B cell (primary cell): ENCODE measurements around the gene HSP90AB1. TPM values are rescaled to one million over a fixed set of nuclear protein-coding genes. Genes with fewer than 3 reads are reported as not detected.

Experiments used
- ATAC-seq: fragments of 200-7000 bp; cut with Tn5 transposase; one replicate; pipeline ENCODE4 v1.10.0; 2021; ENCODE audit warnings: low read depth, mild to moderate bottlenecking, moderate number of reproducible peaks, moderate library complexity
- CTCF ChIA-PET: fragments of 350-600 bp; sonication (Branson Sonifier 250); formaldehyde crosslinking; loops from one replicate; lab custom pipeline; 2021; ENCODE audit warnings: antibody characterized with exemption, inconsistent platforms; lab: Charles Lee
- POLR2A ChIA-PET: fragments of 350-600 bp; sonication (Branson Sonifier 250); formaldehyde crosslinking; loops from one replicate; lab custom pipeline; 2021; ENCODE audit warnings: antibody characterized with exemption; lab: Charles Lee
- DNase-seq: peaks from one replicate; pipeline ENCODE4 v3.0.0; 2013
- H2AFZ ChIP-seq: 2 replicates; pipeline ENCODE4 v1.6.1; 2012; ENCODE audit warnings: mild to moderate bottlenecking, low read depth, low read length; ENCODE audit not compliant: insufficient read depth, poor library complexity, severe bottlenecking
- H3K27ac ChIP-seq, 2 donors: 1 replicate in 1 of 2; 2 replicates in 1 of 2; pipeline ENCODE4 v1.5.1; 2012 to 2013; ENCODE audit warnings: low read length in 2 of 2, mild to moderate bottlenecking in 2 of 2, moderate library complexity in 1 of 2
- H3K27me3 ChIP-seq, 4 experiments: fragments of 200-600 bp in 1 of 4; sonication (generic) in 1 of 4; replicated peaks in 1 of 4; 1 replicate in 2 of 4; 2 replicates in 2 of 4; pipeline versions ENCODE4 v1.6.1 to v1.7.0; 2013 to 2016; ENCODE audit warnings: low read length in 3 of 4, mild to moderate bottlenecking in 2 of 4, mixed read lengths in 1 of 4, moderate library complexity in 1 of 4; ENCODE audit not compliant: insufficient read depth in 4 of 4, control insufficient read depth in 3 of 4; ENCODE audit errors: control extremely low read depth in 1 of 4
- H3K36me3 ChIP-seq, 2 experiments: replicated peaks in 1 of 2; 1 replicate in 1 of 2; 2 replicates in 1 of 2; pipeline versions ENCODE4 v1.6.1 to v1.7.1; 2013; ENCODE audit warnings: low read length in 1 of 2; ENCODE audit not compliant: insufficient read depth in 2 of 2, control insufficient read depth in 1 of 2; ENCODE audit errors: control extremely low read depth in 1 of 2, extremely low read depth in 1 of 2
- H3K4me1 ChIP-seq, 2 donors: fragments of 200-600 bp in 1 of 2; sonication (generic) in 1 of 2; 1 replicate in 1 of 2; 2 replicates in 1 of 2; pipeline versions ENCODE4 v1.5.1 to v1.6.1; 2013 to 2017; ENCODE audit warnings: low read length in 2 of 2; ENCODE audit not compliant: control insufficient read depth in 2 of 2, insufficient read depth in 2 of 2
- H3K4me2 ChIP-seq: replicated peaks from 2 replicates; pipeline ENCODE3; 2012; ENCODE audit warnings: mild to moderate bottlenecking, low read depth, low read length; ENCODE audit not compliant: poor library complexity, severe bottlenecking
- H3K4me3 ChIP-seq, 5 experiments: fragments of 200-600 bp in 1 of 5; sonication (generic) in 1 of 5; 1 replicate in 3 of 5; 2 replicates in 2 of 5; pipeline versions ENCODE4 v1.5.1 to v1.7.0; 2011 to 2016; ENCODE audit warnings: low read length in 4 of 5, mild to moderate bottlenecking in 4 of 5, low read depth in 2 of 5, control low read depth in 1 of 5, moderate library complexity in 1 of 5; ENCODE audit not compliant: insufficient read depth in 1 of 5; ENCODE audit errors: control extremely low read depth in 1 of 5, extremely low read depth in 1 of 5
- H3K79me2 ChIP-seq: fragments of 200-600 bp; sonication (generic); one replicate; pipeline ENCODE4 v1.6.0; 2016; ENCODE audit warnings: low read length; ENCODE audit not compliant: control insufficient read depth, insufficient read depth
- H3K9ac ChIP-seq: fragments of 200-600 bp; sonication (generic); 2 replicates; pipeline ENCODE4 v1.6.1; 2017; ENCODE audit warnings: mild to moderate bottlenecking, low read length, moderate library complexity
- H3K9me3 ChIP-seq, 3 donors: one replicate each; pipeline versions ENCODE4 v1.6.1 to v1.7.1; 2013; ENCODE audit warnings: low read length in 2 of 3; ENCODE audit not compliant: control insufficient read depth in 2 of 3, insufficient read depth in 1 of 3; ENCODE audit errors: control extremely low read depth in 1 of 3
- H4K20me1 ChIP-seq: 2 replicates; pipeline ENCODE4 v1.6.0; 2012; ENCODE audit warnings: mild to moderate bottlenecking, low read length; ENCODE audit not compliant: insufficient read depth, control insufficient read depth, poor library complexity, severe bottlenecking
- H3K27ac Mint-ChIP-seq: one replicate; pipeline ENCODE4 v1.8.0; 2021; ENCODE audit warnings: mixed read lengths
- H3K27me3 Mint-ChIP-seq: one replicate; pipeline ENCODE4 v1.8.0; 2021; ENCODE audit warnings: mixed read lengths
- H3K4me1 Mint-ChIP-seq: one replicate; pipeline ENCODE4 v1.8.0; 2021; ENCODE audit warnings: mixed read lengths
- H3K4me3 Mint-ChIP-seq: one replicate; pipeline ENCODE4 v1.8.0; 2021; ENCODE audit warnings: mixed read lengths
- H3K9me3 Mint-ChIP-seq: one replicate; pipeline ENCODE4 v1.8.0; 2022; ENCODE audit warnings: mixed read lengths; ENCODE audit not compliant: insufficient read depth
- CTCF ChIP-seq: fragments of 200-600 bp; IDR thresholded peaks from one replicate; pipeline ENCODE4 v1.8.0; 2022; ENCODE audit warnings: antibody characterized with exemption, mild to moderate bottlenecking
- EZH2 ChIP-seq: IDR thresholded peaks from 2 replicates; pipeline ENCODE4 v1.6.1; 2012; ENCODE audit warnings: borderline replicate concordance, low read depth, mild to moderate bottlenecking, moderate library complexity, low read length; ENCODE audit not compliant: insufficient read depth, poor library complexity, severe bottlenecking
- WGBS: methylation state at CpG from one replicate; pipeline ENCODE4 v1.1.5; 2013; ENCODE audit warnings: missing lambda C conversion rate; ENCODE audit not compliant: insufficient coverage; 5-methylcytosine and 5-hydroxymethylcytosine counted together
- intact Hi-C: fragments of 100-400 bp; cut with micrococcal nuclease; formaldehyde crosslinking; loops from one replicate; pipeline ENCODE4 v1.10.0; 2022
- polyA plus RNA-seq: library from polyadenylated mRNA; depleted of rRNA; stranded (reverse); fragments of >200 nt; gene quantifications from 2 replicates; pipeline ENCODE4 v1.2.3, GENCODE V29; 2012
- total RNA-seq, 2 donors: library from RNA; stranded (reverse); fragments of 120-200 nt in 1 of 2; gene quantifications; 1 replicate in 1 of 2; 2 replicates in 1 of 2; pipeline versions ENCODE4 v1.2.3 to v1.2.4, GENCODE V29; 2013 to 2022

The HSP90AB1 gene
- total and polyA plus RNA-seq, 2 donors (not counting 1 experiment from before 2014, with no cell fraction given), result 395 to 645 TPM

- POLR2A ChIA-PET, result interaction anchor here (2.7 to 5.0 kb wide), 2 partner anchors 20 to 32 kb away, joined by 11 to 52 read pairs; partner anchors contain the start of genes HSP90AB1 and SLC35B2
- no peak overlapping the region for H3K9ac ChIP-seq
- TF ChIP-seq EZH2 (no peak), CTCF (no peak)
- peaks cover 5% of the 10 kb centered on the region for H3K79me2 ChIP-seq
- DNase-seq (no peak), ATAC-seq (no peak)
- CTCF ChIA-PET, result interaction anchor here (0.7 to 3.1 kb wide), 11 partner anchors 9 to 128 kb away, joined by 3 to 22 read pairs (median 6); no protein-coding TSS in a partner anchor
- peaks cover 13 to 29% of the 10 kb centered on the region in 2 donors for H3K4me1 ChIP-seq
- Mint-ChIP-seq H3K27me3 (no peaks in the 10 kb centered on the region), H3K27ac (no peak overlapping the region), H3K4me3 (peak overlapping the region; percentile 88), H3K9me3 (no peaks in the 10 kb centered on the region), H3K4me1 (peaks cover 26% of the 10 kb centered on the region)
- H3K27ac ChIP-seq, result no peak overlapping the region
- no peaks in the 10 kb centered on the region for H4K20me1 ChIP-seq
- peaks cover 0 to 2% (median 0%) of the 10 kb centered on the region in 4 experiments for H3K27me3 ChIP-seq
- no peak overlapping the region for H3K4me3 ChIP-seq
- intact Hi-C loops, result loop anchor here (5.0 kb wide), 2 partner anchors 53 to 162 kb away; partner anchors contain the start of gene CDC5L
- no peak overlapping the region for H3K4me2 ChIP-seq
- 95% methylated on average over 3 of the region's 4 CpGs for WGBS
- H2AFZ ChIP-seq, result no peak overlapping the region
- no peaks in the 10 kb centered on the region for H3K36me3 ChIP-seq
- H3K9me3 ChIP-seq, result no peaks in the 10 kb centered on the region
Observed at GRCh38 chr6:44224965-44225305, 22.0 kb upstream of the HSP90AB1 start.

GRCh38 chr6:44225579-44226325 is 21.1 kb upstream of the HSP90AB1 start:
- peaks cover 12 to 26% of the 10 kb centered on the region in 2 donors for H3K4me1 ChIP-seq
- H4K20me1 ChIP-seq, result no peaks in the 10 kb centered on the region
- WGBS, result 54% methylated on average over 8 of the region's 8 CpGs
- Mint-ChIP-seq H3K27ac (no peak overlapping the region), H3K4me1 (peaks cover 25% of the 10 kb centered on the region), H3K27me3 (no peaks in the 10 kb centered on the region), H3K9me3 (no peaks in the 10 kb centered on the region), H3K4me3 (no peak overlapping the region)
- no peak overlapping the region for H3K9ac ChIP-seq
- no peaks in the 10 kb centered on the region for H3K9me3 ChIP-seq
- no peak overlapping the region for H3K4me2 ChIP-seq
- no peak for TF ChIP-seq EZH2
- no peak for TF ChIP-seq CTCF
- peaks cover 0 to 2% (median 0%) of the 10 kb centered on the region in 4 experiments for H3K27me3 ChIP-seq
- ChIA-PET CTCF (interaction anchor here (0.7 to 2.9 kb wide), 5 partner anchors 9 to 79 kb away, joined by 3 to 8 read pairs (median 6); no protein-coding TSS in a partner anchor), POLR2A (interaction anchor here (5.0 kb wide), 1 partner anchor 20 kb away, joined by 52 read pairs; the partner anchor contains the start of gene HSP90AB1)
- DNase-seq, result no peak
- no peak overlapping the region for H2AFZ ChIP-seq
- intact Hi-C loops, result no loop called here
- no peaks in the 10 kb centered on the region for H3K36me3 ChIP-seq
- H3K79me2 ChIP-seq, result peaks cover 5% of the 10 kb centered on the region
- no peak overlapping the region for H3K4me3 ChIP-seq
- H3K27ac ChIP-seq, result no peak overlapping the region
- ATAC-seq, result no peak
